ENCODE measurements around the gene FAM114A1. TPM values are rescaled to one million over a fixed set of nuclear protein-coding genes. Genes with fewer than 3 reads are reported as not detected.
A peak's percentile ranks its signal among the peaks of the same experiment; 100 is the strongest.
"Not testable (repeated sequence)": the region's sequence is repeated elsewhere in the genome, so short reads cannot be mapped to it uniquely, and the experiment has no call there.

The FAM114A1 gene
- polyA plus RNA-seq, 6 donors from 2014 or later, result 0.16 to 0.43 TPM; not detected in 4

DNA sequence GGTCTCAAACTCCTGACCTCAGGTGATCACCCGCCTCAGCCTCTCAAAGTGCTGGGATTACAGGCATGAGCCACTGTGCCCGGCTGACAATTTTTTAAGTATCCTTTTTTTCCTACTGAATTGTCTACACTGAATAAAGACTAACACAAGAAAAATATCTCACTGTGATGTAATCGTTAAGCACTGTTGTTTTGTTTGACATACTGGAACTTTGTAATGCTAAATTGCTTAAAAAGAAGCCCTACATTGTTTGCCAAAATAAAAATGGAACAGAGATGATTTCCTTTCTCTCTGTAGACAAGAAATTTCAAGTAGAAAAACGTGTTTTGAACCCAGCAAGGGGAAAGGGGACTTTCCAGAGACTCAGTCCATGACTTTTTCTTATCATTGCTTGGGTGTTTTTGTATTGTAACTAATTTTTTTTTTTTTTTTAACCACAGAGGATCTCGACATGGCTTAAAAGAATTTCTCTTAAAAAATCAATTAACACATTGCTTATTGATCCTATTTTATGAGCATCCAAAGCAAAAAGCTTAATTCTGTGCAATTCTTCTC lies 89.7 kb downstream of the FAM114A1 start:
- no peak for ATAC-seq (ENCODE audit: low read depth in 2 of 2)
- H3K27me3 Mint-ChIP-seq, result peaks cover 5 to 8% (median 6%) of the 10 kb centered on the region in 3 donors
- peaks cover 0 to 13% (median 7%) of the 10 kb centered on the region in 7 donors for H3K9me3 Mint-ChIP-seq
- H3K4me3 Mint-ChIP-seq, result no peak overlapping the region
- no peak for DNase-seq
- H3K4me1 Mint-ChIP-seq, result peaks cover 3 to 34% (median 5%) of the 10 kb centered on the region in 3 donors
- H3K27ac Mint-ChIP-seq, result peak overlapping the region in 2 of 6 donors; percentile 27 to 48
- peaks cover 0 to 7% of the 10 kb centered on the region in 2 donors for H3K36me3 Mint-ChIP-seq

- Mint-ChIP-seq H3K27me3 (peaks cover 5 to 8% (median 6%) of the 10 kb centered on the region in 3 donors), H3K36me3 (peaks cover 0 to 7% of the 10 kb centered on the region in 2 donors), H3K9me3 (peaks cover 0 to 13% (median 7%) of the 10 kb centered on the region in 7 donors), H3K4me1 (peaks cover 3 to 34% (median 5%) of the 10 kb centered on the region in 3 donors), H3K27ac (no peak overlapping the region), H3K4me3 (no peak overlapping the region)
- DNase-seq (no peak), ATAC-seq (ENCODE audit: low read depth in 2 of 2) (no peak)
These were observed 90.3 kb downstream of the FAM114A1 start for GRCh38 chr4:38957893-38958292.

- no peak overlapping the region for H3K4me3 Mint-ChIP-seq
- peaks cover 0 to 13% (median 7%) of the 10 kb centered on the region in 7 donors for H3K9me3 Mint-ChIP-seq
- no peak overlapping the region for H3K27ac Mint-ChIP-seq
- ATAC-seq (ENCODE audit: low read depth in 2 of 2), result no peak
- peaks cover 6 to 32% (median 8%) of the 10 kb centered on the region in 3 donors for H3K4me1 Mint-ChIP-seq
- H3K27me3 Mint-ChIP-seq, result peaks cover 3 to 4% (median 3%) of the 10 kb centered on the region in 3 donors
- no peak for DNase-seq
- peaks cover 0 to 7% of the 10 kb centered on the region in 2 donors for H3K36me3 Mint-ChIP-seq
These were observed 91.0 kb downstream of the FAM114A1 start for GRCh38 chr4:38958453-38959190.

GRCh38 chr4:38959248-38959647 lies 91.6 kb downstream of the FAM114A1 start:
- DNase-seq; H3K36me3 Mint-ChIP-seq; H3K4me3 Mint-ChIP-seq; ATAC-seq (ENCODE audit: low read depth in 2 of 2); H3K27me3 Mint-ChIP-seq: not testable (repeated sequence)
- Mint-ChIP-seq H3K9me3 (peaks cover 0 to 13% (median 7%) of the 10 kb centered on the region in 7 donors), H3K27ac (peak overlapping the region in 1 of 6 donors; percentile 55), H3K4me1 (peaks cover 10 to 29% (median 14%) of the 10 kb centered on the region in 3 donors)

- peaks cover 13 to 21% (median 16%) of the 10 kb centered on the region in 3 donors for H3K4me1 Mint-ChIP-seq
- no peaks in the 10 kb centered on the region for H3K27me3 Mint-ChIP-seq
- H3K27ac Mint-ChIP-seq, result peak overlapping the region in 5 of 6 donors; percentile 0 to 65 (median 53)
- peaks cover 36 to 37% of the 10 kb centered on the region in 2 donors for H3K36me3 Mint-ChIP-seq
- DNase-seq (no peak), ATAC-seq (ENCODE audit: low read depth in 2 of 2) (no peak)
- no peak overlapping the region for H3K4me3 Mint-ChIP-seq
- peaks cover 0 to 8% (median 5%) of the 10 kb centered on the region in 7 donors for H3K9me3 Mint-ChIP-seq
These were observed 97.6 kb downstream of the FAM114A1 start for GRCh38 chr4:38964942-38965775.

GRCh38 chr4:38965866-38966265 lies 98.3 kb downstream of the FAM114A1 start:
- Mint-ChIP-seq H3K27me3 (no peaks in the 10 kb centered on the region), H3K9me3 (peaks cover 0 to 8% (median 5%) of the 10 kb centered on the region in 7 donors), H3K4me1 (peaks cover 13 to 21% (median 16%) of the 10 kb centered on the region in 3 donors), H3K36me3 (peaks cover 42 to 44% of the 10 kb centered on the region in 2 donors), H3K27ac (peak overlapping the region; percentile 0 to 74 (median 48)), H3K4me3 (peak overlapping the region in 1 of 8 donors; percentile 34)
- ATAC-seq (ENCODE audit: low read depth in 2 of 2), result no peak
- DNase-seq, result no peak

- H3K4me3 Mint-ChIP-seq, result no peak overlapping the region
- no peaks in the 10 kb centered on the region for H3K27me3 Mint-ChIP-seq
- peaks cover 38 to 42% of the 10 kb centered on the region in 2 donors for H3K36me3 Mint-ChIP-seq
- H3K27ac Mint-ChIP-seq, result peak overlapping the region in 5 of 6 donors; percentile 18 to 52 (median 30)
- ATAC-seq (ENCODE audit: low read depth in 2 of 2) (no peak), DNase-seq (no peak)
- H3K9me3 Mint-ChIP-seq, result peaks cover 0 to 2% (median 0%) of the 10 kb centered on the region in 7 donors
- H3K4me1 Mint-ChIP-seq, result peaks cover 13 to 18% (median 16%) of the 10 kb centered on the region in 3 donors
These were observed 99.9 kb downstream of the FAM114A1 start for GRCh38 chr4:38967260-38968095.

GRCh38 chr4:38968668-38969067 lies 101.1 kb downstream of the FAM114A1 start:
- Mint-ChIP-seq H3K4me3 (no peak overlapping the region), H3K4me1 (peaks cover 12 to 15% (median 13%) of the 10 kb centered on the region in 3 donors), H3K27ac (peak overlapping the region in 3 of 6 donors; percentile 42 to 68 (median 61)), H3K36me3 (peaks cover 38 to 42% of the 10 kb centered on the region in 2 donors), H3K27me3 (no peaks in the 10 kb centered on the region), H3K9me3 (peaks cover 0 to 2% (median 0%) of the 10 kb centered on the region in 7 donors)
- ATAC-seq (ENCODE audit: low read depth in 2 of 2) (no peak), DNase-seq (no peak)

GRCh38 chr4:38976308-38976707 lies 108.7 kb downstream of the FAM114A1 start:
- Mint-ChIP-seq H3K27me3 (no peaks in the 10 kb centered on the region), H3K36me3 (peaks cover 8 to 12% of the 10 kb centered on the region in 2 donors), H3K9me3 (no peaks in the 10 kb centered on the region), H3K27ac (no peak overlapping the region), H3K4me1 (peaks cover 0 to 7% (median 0%) of the 10 kb centered on the region in 3 donors), H3K4me3 (no peak overlapping the region)
- DNase-seq, result no peak
- ATAC-seq (ENCODE audit: low read depth in 2 of 2), result no peak

DNA sequence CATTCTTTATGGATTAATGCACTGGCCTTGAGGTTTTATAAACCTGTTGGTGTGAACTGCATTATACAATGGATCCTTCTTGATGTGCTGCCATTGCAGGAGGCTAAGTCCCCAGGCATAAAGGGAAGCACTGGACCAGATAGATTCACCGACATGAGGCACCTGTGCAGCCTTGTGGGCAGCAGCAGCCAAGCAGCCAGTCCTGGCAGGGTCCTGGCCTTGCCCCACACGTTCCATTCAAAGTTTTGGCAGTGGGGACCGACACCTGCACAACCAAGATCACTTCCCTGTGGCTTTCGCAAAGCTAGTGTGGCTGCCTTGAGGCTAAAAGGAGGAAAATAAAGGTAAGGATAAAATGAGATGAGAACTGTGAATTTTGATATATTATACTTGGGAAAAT lies 111.5 kb downstream of the FAM114A1 start:
- peaks cover 18 to 29% of the 10 kb centered on the region in 2 donors for H3K36me3 Mint-ChIP-seq
- no peak for DNase-seq
- H3K4me3 Mint-ChIP-seq, result no peak overlapping the region
- ATAC-seq (ENCODE audit: low read depth in 2 of 2), result no peak
- H3K9me3 Mint-ChIP-seq, result no peaks in the 10 kb centered on the region
- H3K27me3 Mint-ChIP-seq, result no peaks in the 10 kb centered on the region
- peak overlapping the region in 3 of 6 donors; percentile 28 to 91 (median 31) for H3K27ac Mint-ChIP-seq
- H3K4me1 Mint-ChIP-seq, result peaks cover 5 to 11% (median 9%) of the 10 kb centered on the region in 3 donors

- Mint-ChIP-seq H3K4me3 (no peak overlapping the region), H3K9me3 (no peaks in the 10 kb centered on the region), H3K4me1 (peaks cover 11 to 16% (median 13%) of the 10 kb centered on the region in 3 donors), H3K27me3 (no peaks in the 10 kb centered on the region), H3K27ac (peak overlapping the region in 4 of 6 donors; percentile 28 to 52 (median 30)), H3K36me3 (peaks cover 23 to 34% of the 10 kb centered on the region in 2 donors)
- DNase-seq (no peak), ATAC-seq (ENCODE audit: low read depth in 2 of 2) (no peak)
These were observed 112.1 kb downstream of the FAM114A1 start for GRCh38 chr4:38979511-38980230.
